RPMI8226 (cell line): ENCODE data around the gene MRPL4.
"Not testable (repeated sequence)": the region's sequence is repeated elsewhere in the genome, so short reads cannot be mapped to it uniquely, and the experiment has no call there.

Experiments used
- DNase-seq: peaks from one replicate; pipeline ENCODE4 v3.0.0-alpha.2; 2015

MRPL4 gene

DNA sequence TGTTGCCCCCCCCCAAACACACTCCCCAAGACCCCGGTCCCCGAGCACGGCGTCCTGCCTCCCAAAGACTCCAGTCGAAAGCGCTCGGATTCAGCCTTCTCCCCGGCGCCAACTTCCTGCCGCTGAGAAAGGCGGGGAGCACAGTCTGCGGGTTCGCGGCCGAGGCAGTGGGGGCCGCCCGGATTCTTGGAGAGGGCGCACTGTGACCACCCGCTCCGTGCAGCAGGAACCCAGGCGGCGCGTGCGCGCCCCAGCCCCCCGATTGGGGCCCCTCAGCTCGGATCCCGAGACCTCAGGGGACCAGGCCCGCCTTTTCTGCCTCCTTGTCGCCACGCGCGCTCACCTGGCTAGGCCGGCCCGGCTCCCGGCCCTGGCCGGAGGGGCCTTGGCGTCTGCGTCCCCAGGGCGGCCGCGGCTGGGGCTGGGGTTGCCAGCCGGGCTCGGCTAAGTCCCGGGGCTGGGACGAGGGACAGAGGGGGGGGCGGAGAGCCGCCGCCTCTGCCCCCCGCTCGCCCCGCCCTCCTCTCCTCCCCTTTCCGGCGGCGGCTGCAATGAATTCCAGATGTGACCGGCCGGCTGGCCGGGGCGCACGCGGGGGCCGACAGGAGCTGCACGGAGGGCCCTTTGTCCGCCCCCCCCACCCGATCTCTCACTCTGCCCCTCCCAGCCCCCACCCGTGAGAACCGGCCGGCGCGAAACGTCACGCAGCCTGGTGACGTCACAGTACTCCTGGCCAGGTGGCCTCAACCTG lies 21.0 kb upstream of the MRPL4 start, which contains the start of gene S1PR2:
S1PR2 (minus strand) TSS at position 471 of the 751 bp plus-strand sequence. CDS start 6,426 bp downstream, outside the sequence.
- DNase-seq: peak; percentile 88

GRCh38 chr19:10231612-10232228 lies 20.3 kb upstream of the MRPL4 start:
- DNase-seq: no peak

DNA sequence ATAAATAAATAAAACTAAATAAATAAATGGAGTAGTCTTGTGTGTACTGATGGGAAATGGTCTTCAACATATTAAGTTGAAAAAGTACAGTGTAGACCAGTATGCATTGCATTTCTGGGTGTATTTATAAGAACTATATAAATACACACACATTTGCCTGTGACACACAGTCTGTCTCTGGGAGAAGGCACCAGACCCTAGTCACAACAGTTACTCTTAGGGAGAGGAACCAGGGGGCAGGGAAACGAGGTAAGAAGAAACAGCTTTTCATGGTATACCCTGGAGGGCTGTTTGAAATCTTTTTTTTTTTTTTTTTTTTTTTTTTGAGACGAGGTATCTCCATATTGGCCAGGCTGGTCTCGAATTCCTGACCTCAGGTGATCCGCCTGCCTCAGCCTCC lies 18.1 kb upstream of the MRPL4 start:
- DNase-seq: no peak

DNA sequence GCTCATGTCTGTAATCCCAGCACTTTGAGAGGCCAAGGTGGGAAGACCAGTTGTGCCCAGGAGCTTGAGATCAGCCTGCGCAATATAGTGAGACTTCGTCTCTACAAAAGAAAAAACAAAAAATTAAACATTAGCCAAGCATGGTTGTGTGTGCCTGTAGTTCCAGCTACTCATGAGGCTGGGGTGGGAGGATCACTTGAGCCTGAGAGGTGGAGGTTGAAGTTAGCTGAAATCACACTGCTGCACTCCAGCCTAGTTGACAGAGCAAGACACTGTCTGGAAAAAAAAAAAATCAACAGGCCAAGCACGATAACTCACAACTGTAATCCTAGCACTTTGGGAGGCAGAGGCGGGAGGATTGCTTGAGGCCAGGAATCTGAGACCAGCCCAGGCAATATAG lies 17.0 kb upstream of the MRPL4 start:
- DNase-seq: no peak

DNA sequence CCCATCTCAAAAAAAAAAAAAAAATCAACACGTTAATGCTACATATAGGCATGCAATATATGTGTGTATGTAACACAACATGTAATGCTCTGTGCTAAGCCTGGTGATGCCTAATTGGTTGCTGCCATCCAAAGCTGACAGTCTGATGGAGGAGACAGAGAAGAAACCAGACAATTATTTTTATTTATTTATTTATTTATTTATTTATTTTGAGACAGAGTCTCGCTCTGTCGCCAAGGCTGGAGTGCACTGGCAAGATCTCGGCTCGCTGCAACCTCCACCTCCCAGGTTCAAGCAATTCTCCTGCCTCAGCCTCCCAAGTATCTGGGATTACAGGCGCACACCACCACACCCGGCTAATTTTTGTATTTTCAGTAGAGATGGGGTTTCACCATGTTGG lies 16.6 kb upstream of the MRPL4 start:
- DNase-seq: not testable (repeated sequence)

DNA sequence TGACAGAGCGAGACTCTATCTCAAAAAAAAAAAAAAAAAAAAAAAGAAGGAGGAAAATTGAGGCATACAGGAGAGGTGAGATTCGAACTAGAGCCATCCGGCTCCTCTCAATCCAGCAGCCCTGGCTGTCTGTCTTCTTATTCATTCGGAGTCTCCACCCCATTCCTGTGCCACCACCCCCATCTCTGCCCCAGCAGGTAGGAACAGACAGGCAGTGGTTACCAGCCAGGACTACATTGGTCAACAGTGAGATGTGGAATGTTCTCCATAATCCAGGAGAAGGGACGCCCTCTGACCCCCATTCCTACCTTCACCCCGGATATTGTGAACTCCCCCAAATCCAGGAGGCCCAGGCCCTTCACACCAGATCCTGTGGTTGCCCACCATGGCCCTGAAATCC lies 14.3 kb upstream of the MRPL4 start:
- no peak for DNase-seq

DNA sequence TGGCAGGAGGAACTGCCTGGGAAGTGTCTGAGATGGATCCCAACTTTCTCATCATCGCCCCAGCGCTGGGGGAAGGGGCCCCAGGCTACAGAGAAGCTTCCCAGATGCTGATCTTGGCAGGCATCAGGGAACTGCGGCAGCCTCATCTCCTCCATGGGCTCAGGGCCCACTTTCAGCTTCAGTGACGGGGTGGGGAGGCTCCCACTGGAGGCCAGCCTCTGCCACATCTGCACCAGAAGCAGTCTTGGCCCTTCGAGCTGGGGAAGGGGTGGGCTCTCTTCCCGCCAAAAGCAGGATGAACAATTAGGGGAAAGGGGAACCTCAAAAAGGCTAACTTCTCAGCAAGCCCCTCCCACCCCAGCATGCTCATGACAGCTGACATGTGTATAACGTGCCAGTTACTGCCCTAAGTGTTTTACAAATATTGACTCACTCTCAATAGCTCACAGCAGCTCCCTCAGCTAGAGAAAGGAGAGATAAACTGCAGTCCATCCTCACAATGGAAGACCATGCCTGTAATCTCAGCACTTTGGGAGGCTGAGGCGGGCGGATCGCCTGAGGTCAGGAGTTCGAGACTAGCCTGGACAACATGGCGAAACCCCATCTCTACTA lies 13.7 kb upstream of the MRPL4 start:
- DNase-seq: no peak

GRCh38 chr19:10241826-10242449 lies 10.1 kb upstream of the MRPL4 start:
- not testable (repeated sequence) for DNase-seq

DNA sequence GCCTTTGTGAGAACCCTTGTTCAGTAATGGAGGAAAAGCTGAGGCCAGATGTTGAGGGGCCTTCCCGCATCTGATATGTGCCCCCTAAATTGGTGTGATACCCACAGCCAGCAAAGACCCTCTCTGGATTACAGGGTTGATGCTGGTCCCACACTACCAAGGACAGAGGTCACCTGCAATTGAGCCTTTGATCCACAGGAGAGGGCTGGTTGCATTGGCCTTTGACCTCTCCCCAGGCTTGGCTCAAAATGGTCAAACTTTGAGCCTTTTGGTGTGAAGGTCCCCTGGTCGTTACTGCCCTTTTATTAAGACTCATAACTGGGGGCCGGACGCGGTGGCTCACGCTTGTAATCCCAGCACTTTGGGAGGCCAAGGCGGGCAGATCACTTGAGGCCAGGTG lies 8.4 kb upstream of the MRPL4 start:
- DNase-seq: no peak

- DNase-seq: no peak
These were observed 6.7 kb upstream of the MRPL4 start for GRCh38 chr19:10245189-10245939.

GRCh38 chr19:10246511-10246910 lies 5.5 kb upstream of the MRPL4 start:
- no peak for DNase-seq

GRCh38 chr19:10252707-10253106 lies 693 bp downstream of the MRPL4 start:
- no peak for DNase-seq

DNA sequence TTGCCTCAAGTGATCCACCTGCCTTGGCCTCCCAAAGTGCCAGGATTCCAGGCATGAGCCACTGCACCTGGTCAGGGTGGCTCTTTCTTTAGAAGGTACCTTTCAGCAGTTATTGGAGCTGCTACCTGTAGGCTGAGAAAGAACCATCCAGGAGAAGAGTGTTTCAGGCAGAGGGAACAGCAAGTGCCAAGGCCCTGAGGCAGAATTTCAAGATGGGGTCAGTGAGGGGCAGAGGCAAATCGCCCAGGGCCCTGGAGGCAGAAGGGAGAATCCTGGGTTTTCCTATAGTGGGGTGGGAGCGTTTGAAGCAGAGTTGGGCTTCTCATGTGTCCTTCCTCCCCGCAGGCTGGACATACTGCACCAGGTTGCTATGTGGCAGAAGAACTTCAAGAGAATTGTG lies 2.2 kb downstream of the MRPL4 start:
- no peak for DNase-seq

DNA sequence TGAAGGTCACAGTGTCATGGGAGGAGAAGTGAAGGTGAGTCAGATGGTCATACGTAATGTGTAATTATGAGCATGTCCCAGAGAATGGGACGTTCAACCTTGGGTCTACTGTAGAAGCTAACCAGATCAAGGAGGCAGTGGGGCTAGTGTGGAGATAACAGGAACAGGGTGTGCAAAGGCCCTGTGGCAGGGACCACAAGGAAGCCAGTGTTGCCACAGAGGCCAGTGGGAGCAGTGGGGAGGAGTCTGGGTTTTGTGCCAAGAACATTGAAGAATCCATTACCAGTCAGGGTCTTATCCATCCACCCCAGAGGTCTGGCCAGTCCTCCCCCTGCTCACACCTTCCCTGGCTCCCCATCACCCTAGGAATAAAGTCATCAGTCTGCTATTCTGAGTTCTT lies 3.3 kb downstream of the MRPL4 start:
- DNase-seq: no peak

- DNase-seq: no peak
These were observed 4.5 kb downstream of the MRPL4 start for GRCh38 chr19:10256551-10256950.

GRCh38 chr19:10256970-10257615 lies 5.1 kb downstream of the MRPL4 start:
- no peak for DNase-seq

GRCh38 chr19:10258080-10258710 lies 6.2 kb downstream of the MRPL4 start:
- DNase-seq: no peak

DNA sequence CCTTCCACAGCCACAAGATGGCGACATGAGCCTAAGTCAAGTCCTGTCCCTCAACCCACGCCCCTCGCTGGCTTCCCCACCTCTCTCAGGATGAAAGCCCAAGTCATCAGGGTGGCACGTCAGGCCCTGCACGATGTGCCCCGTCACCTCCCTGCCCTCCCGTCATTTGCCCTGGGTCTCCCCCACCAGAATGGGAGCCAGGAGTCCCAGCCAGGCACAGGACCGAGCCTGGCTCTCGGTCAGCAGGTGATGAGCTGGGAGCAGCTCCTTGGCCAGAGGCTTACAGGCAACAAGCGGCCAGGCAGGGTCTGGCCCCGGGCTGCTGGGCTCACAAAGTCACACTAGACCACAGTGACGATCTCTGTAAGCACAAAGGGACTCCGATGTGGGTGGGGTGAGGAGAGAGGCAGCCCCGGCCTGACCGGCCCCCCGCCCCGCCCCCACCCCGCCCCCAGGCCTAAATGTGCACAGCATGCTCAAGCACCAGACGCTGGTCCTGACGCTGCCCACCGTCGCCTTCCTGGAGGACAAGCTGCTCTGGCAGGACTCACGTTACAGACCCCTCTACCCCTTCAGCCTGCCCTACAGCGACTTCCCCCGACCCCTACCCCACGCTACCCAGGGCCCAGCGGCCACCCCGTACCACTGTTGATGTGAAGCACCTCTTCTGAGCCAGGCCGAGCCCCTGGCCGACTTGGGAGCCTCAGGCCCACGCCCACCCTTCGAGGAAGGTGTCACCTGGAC lies 7.3 kb downstream of the MRPL4 start:
- peak; percentile 89 for DNase-seq

DNA sequence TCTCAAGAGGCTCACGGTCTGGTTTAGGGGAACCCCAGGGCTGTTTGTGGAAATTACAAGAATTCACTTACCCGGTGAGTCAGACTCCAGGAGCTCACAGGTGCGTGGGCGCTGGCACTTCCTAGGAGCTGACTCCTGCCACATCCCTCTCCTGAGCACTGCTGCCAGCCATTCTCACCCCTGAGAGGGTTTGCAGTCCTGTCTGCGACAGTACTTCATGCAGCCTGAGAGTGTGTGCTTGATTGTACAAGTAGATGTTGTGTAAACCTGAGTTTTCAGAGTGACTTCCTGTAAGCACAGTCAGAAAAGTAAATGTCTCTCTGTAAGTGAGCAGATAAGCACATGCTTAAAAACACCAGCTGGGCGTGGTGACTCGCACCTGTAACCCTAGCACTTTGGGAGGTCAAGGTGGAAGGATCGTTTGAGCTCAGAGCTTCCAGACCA lies 8.1 kb downstream of the MRPL4 start:
- DNase-seq: no peak

- no peak for DNase-seq
These were observed 10.8 kb downstream of the MRPL4 start for GRCh38 chr19:10262771-10263170.

- DNase-seq: no peak
These were observed 14.7 kb downstream of the MRPL4 start for GRCh38 chr19:10266706-10267105.
